GM12892 (cell line): ENCODE measurements around the gene CDH23.

Source experiments
- DNase-seq: peaks from one replicate; pipeline ENCODE4 v3.0.0; 2011; ENCODE audit not compliant: insufficient read length
- FAIRE-seq: peaks from 2 replicates; lab custom pipeline; 2011; peaks lifted over from hg19 to GRCh38; lab: Jason Lieb, UNC
- POLR2A ChIP-seq: IDR thresholded peaks from 2 replicates; pipeline ENCODE4 v1.6.1; 2011; ENCODE audit warnings: low read depth, low read length, control low read depth
- POLR2AphosphoS5 ChIP-seq: IDR thresholded peaks from 2 replicates; pipeline ENCODE4 v1.6.1; 2011; ENCODE audit warnings: low read depth, low read length, control low read depth
- TAF1 ChIP-seq: IDR thresholded peaks from 2 replicates; pipeline ENCODE4 v1.6.1; 2011; ENCODE audit warnings: low read depth, mild to moderate bottlenecking, control low read depth, low read length, borderline replicate concordance

The CDH23 gene

GRCh38 chr10:71789871-71790270 is 393.2 kb downstream of the CDH23 start:
- DNase-seq = no peak
- TF ChIP-seq TAF1 = no peak
- no peak for TF ChIP-seq POLR2A
- FAIRE-seq = no peak

- TF ChIP-seq TAF1 (no peak), POLR2A (no peak), POLR2AphosphoS5 (no peak)
- FAIRE-seq (peak; percentile 71), DNase-seq (peak; percentile 58)
Observed at GRCh38 chr10:71790749-71791440, 394.2 kb downstream of the CDH23 start.

DNA sequence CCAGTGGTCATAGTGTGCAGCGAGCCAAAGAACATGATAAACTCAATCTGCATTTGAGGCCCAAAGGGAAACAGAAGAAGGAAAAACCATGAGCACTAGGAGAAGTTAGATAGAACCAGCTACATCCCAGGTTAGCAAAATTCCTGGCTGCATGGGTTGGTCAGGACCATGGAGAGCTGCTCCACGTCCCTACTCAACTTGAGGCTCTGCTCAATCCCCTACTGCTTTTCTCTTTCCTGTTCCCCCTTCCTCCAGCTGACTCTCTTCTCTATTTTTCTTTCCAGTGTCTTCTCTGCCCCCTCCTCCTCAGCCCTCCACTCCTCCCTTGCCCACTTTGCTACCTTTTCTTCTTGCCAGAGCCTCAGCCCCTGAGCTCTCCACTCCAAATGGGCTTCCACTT is 398.5 kb downstream of the CDH23 start:
- no peak for FAIRE-seq
- DNase-seq = no peak
- TF ChIP-seq POLR2A = no peak
- no peak for TF ChIP-seq TAF1
- no peak for TF ChIP-seq POLR2AphosphoS5

GRCh38 chr10:71796749-71797405 is 400.2 kb downstream of the CDH23 start:
- FAIRE-seq (no peak), DNase-seq (no peak)

GRCh38 chr10:71797533-71798307 is 401.0 kb downstream of the CDH23 start:
- DNase-seq (no peak), FAIRE-seq (peak; percentile 48)

More at GRCh38 chr10:71796749-71797405, 400.2 kb downstream of the CDH23 start:
- TF ChIP-seq POLR2AphosphoS5 (no peak), TAF1 (no peak), POLR2A (no peak)

DNA sequence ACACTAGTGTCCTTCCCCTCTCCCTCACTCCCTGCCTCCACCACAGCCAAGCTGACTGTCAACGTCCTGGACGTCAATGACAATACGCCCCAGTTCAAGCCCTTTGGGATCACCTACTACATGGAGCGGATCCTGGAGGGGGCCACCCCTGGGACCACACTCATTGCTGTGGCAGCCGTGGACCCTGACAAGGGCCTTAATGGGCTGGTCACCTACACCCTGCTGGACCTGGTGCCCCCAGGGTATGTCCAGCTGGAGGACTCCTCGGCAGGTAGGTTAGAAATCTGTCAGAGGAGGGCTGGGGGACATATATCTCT is 401.5 kb downstream of the CDH23 start:
- DNase-seq (no peak), FAIRE-seq (no peak)
- no peak for TF ChIP-seq POLR2AphosphoS5
- no peak for TF ChIP-seq POLR2A
- no peak for TF ChIP-seq TAF1

More at GRCh38 chr10:71797533-71798307, 401.0 kb downstream of the CDH23 start:
- no peak for TF ChIP-seq POLR2AphosphoS5
- no peak for TF ChIP-seq POLR2A
- TF ChIP-seq TAF1 = no peak

DNA sequence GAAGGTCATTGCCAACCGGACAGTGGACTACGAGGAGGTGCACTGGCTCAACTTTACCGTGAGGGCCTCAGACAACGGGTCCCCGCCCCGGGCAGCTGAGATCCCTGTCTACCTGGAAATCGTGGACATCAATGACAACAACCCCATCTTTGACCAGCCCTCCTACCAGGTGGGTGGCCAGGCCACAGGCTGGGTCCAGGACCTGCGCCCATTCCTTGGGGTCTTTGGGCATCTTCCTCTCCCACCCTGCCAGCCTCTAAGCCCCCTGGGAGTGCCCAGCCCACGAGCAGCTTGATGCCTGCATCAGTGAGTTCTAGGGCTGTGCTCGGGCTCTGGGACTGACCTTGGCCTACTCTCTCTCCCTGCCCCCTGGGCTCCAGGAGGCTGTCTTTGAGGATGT is 402.4 kb downstream of the CDH23 start:
- FAIRE-seq (no peak), DNase-seq (no peak)
- no peak for TF ChIP-seq POLR2AphosphoS5
- no peak for TF ChIP-seq POLR2A
- no peak for TF ChIP-seq TAF1

DNA sequence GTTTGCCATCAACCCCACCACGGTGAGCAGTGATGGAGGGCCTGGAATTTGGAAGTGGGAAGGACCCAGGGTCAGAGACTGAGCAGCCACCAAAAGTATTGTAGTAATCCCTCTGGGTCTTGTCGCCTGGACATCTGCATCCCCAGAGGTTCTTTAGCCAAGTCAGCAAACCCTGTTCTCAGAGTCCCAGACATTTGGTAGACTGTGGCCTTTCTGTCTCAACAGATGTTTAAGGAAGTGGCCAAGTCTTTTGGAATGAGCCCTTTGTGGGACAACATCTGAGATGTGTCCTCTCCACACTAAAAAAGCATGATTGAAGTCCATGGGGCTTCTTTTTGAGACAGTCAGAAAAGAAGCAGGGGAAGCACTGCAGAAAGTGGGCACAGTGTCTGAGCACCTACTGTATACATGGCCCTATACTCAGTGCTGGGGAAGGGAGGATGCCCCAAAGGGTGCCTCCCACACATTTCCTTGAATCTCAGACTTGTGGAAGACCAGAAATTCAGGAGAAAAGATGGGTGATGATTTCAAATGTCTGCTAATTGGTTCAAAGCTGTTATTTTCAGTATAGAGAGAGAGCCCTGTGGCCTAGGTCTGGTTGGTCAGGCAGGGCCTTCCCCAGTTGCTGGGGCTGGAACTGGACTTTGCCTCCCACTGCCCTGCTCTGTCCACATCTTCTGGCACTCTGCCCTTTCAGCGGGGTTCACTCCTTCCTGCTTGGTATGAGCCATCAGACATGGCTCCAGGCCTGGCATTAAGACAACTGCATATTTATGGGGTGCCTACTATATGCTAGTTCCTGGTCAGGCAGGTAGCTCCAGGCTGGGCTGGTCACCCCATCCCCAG is 403.1 kb downstream of the CDH23 start:
- DNase-seq (no peak), FAIRE-seq (peak; percentile 66)
- TF ChIP-seq POLR2AphosphoS5 = no peak
- TF ChIP-seq TAF1 = no peak
- no peak for TF ChIP-seq POLR2A

- no peak for TF ChIP-seq POLR2A
- no peak for TF ChIP-seq TAF1
- TF ChIP-seq POLR2AphosphoS5 = no peak
- DNase-seq = no peak
- FAIRE-seq = peak; percentile 78
Observed at GRCh38 chr10:71801361-71801760, 404.6 kb downstream of the CDH23 start.

DNA sequence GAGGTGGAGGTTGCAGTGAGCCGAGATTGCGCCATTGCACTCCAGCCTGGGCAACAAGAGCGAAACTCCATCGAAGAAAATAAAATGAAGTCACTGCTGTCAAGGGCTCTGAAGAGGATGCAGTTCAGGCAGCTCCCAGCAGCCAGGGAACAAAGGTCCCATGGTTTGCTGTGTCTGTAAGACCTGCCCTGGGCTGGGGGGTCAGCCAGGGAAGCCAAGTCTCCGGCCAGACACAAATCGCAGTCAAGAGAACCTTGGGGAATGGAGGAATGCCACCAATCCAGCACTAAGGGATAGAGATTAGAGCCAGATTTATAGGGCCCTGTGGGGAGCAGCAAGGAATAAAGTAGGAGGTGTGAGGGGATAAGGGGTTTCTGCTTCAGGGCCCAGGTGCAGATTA is 405.5 kb downstream of the CDH23 start:
- FAIRE-seq (no peak), DNase-seq (no peak)
- TF ChIP-seq TAF1 = no peak
- no peak for TF ChIP-seq POLR2AphosphoS5
- TF ChIP-seq POLR2A = no peak

- TF ChIP-seq POLR2A = no peak
- no peak for TF ChIP-seq POLR2AphosphoS5
- TF ChIP-seq TAF1 = no peak
- DNase-seq (no peak), FAIRE-seq (no peak)
Observed at GRCh38 chr10:71802715-71803488, 406.2 kb downstream of the CDH23 start.
